Measurements from ENCODE around the gene SLC9A3. TPM values are rescaled to one million over a fixed set of nuclear protein-coding genes. Genes with fewer than 3 reads are reported as not detected.

SLC9A3 gene
- polyA plus RNA-seq, 1 of the 3 experiments (the other 2 are of a cell fraction) = 1.9 TPM

DNA sequence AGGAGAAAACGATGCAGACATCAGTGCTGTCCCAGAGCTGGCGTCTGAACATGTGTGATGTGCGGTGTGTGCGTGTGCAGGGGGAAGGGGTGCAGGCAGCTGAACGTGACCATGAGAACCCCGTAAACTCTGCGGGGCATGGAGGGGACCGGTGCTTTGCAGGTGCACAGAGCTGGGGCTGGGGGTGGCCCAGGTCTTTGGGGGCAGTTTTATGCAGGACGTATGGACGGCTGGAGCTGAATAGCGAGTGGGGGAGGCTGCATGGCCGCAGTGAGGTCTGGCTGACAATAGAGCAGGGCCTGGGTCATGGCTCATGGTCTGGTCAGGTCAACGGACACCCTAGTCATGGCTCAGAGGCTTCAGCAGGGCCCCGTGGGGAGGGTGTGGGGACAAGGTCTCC, 84.6 kb downstream of the SLC9A3 start:
- DNase-seq = no peak
- H3K4me1 ChIP-seq (ENCODE audit: control insufficient read depth in 1 of 2, insufficient read depth in 2 of 2, low read depth in 1 of 2, low read length in 1 of 2) = peaks cover 0 to 24% of the 10 kb centered on the region in 2 experiments; a peak in 1 of 4 replicates
- no peak for TF ChIP-seq RXRA (IDR thresholded peaks at IDR 0.05; ENCODE audit: borderline replicate concordance, low read depth)
- WGBS (ENCODE audit: low lambda C conversion rate) = 84% methylated on average over 12 of the region's 14 CpGs
- no peak overlapping the region for H3K27ac ChIP-seq (ENCODE audit: low read depth in 2 of 2, low read length in 1 of 2)
- H3K9me3 ChIP-seq = no peaks in the 10 kb centered on the region
- POLR2A ChIA-PET = no interaction called here
- H2AFZ ChIP-seq (ENCODE audit: low read depth) = no peak overlapping the region
- no peak overlapping the region for H3K4me3 ChIP-seq (ENCODE audit: low read depth in 2 of 2, low read length in 1 of 2)
- peaks cover 21% of the 10 kb centered on the region for H3K79me2 ChIP-seq (ENCODE audit: insufficient read depth)
- no peaks in the 10 kb centered on the region for H3F3A ChIP-seq (replicated peaks; ENCODE audit: insufficient read depth)
- no peak overlapping the region for H3K9ac ChIP-seq
- no peak overlapping the region for H3K4me2 ChIP-seq
- CTCF ChIA-PET = interaction anchor here (0.9 to 1.4 kb wide), 2 partner anchors 123 to 251 kb away, joined by 4 read pairs; no protein-coding TSS in a partner anchor
- H3K27me3 ChIP-seq (ENCODE audit: insufficient read depth) = no peaks in the 10 kb centered on the region
- H4K20me1 ChIP-seq (ENCODE audit: insufficient read depth) = no peaks in the 10 kb centered on the region
- no peaks in the 10 kb centered on the region for H3K9me2 ChIP-seq
- no peaks in the 10 kb centered on the region for H3K36me3 ChIP-seq (replicated peaks in 1 of 2; ENCODE audit: control insufficient read depth in 1 of 2, insufficient read depth in 2 of 2, low read length in 1 of 2)

DNA sequence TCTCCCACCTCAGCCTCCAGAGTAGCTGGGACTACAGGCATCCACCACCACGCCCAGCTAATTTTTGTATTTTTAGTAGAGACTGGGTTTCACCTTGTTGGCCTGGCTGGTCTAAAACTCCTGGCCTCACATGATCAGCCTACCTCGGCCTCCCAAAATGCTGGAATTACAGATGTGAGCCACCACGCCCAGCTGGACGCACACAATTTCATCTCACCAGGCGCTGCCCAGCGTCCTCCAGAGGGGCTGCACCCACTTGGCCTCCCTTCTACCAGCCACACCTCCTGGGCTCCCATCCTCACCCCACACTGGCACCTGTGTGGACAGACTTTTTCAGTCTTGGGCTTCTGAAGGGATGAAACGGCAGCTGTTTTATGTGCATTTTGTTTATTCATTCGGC, 85.1 kb downstream of the SLC9A3 start:
- Histone ChIP-seq H3K4me1 (ENCODE audit: control insufficient read depth in 1 of 2, insufficient read depth in 2 of 2, low read depth in 1 of 2, low read length in 1 of 2) (peaks cover 0 to 19% of the 10 kb centered on the region in 2 experiments; a peak in 1 of 4 replicates), H3F3A (replicated peaks; ENCODE audit: insufficient read depth) (no peaks in the 10 kb centered on the region), H3K36me3 (replicated peaks in 1 of 2; ENCODE audit: control insufficient read depth in 1 of 2, insufficient read depth in 2 of 2, low read length in 1 of 2) (no peaks in the 10 kb centered on the region), H3K79me2 (ENCODE audit: insufficient read depth) (peaks cover 17% of the 10 kb centered on the region), H4K20me1 (ENCODE audit: insufficient read depth) (no peaks in the 10 kb centered on the region), H3K9ac (no peak overlapping the region), H3K27ac (ENCODE audit: low read depth in 2 of 2, low read length in 1 of 2) (no peak overlapping the region), H3K4me3 (ENCODE audit: low read depth in 2 of 2, low read length in 1 of 2) (no peak overlapping the region), H3K27me3 (ENCODE audit: insufficient read depth) (no peaks in the 10 kb centered on the region), H3K4me2 (no peak overlapping the region), H3K9me2 (no peaks in the 10 kb centered on the region), H3K9me3 (no peaks in the 10 kb centered on the region), H2AFZ (ENCODE audit: low read depth) (no peak overlapping the region)
- POLR2A ChIA-PET = no interaction called here
- TF ChIP-seq YY1 (IDR thresholded peaks at IDR 0.05; ENCODE audit: low read depth) (no peak), NRF1 (IDR thresholded peaks at IDR 0.05; ENCODE audit: low read depth, low read length) (no peak), MXI1 (IDR thresholded peaks at IDR 0.05; ENCODE audit: low read depth, low read length) (no peak), FOSL2 (IDR thresholded peaks at IDR 0.05; ENCODE audit: borderline replicate concordance, low read depth) (no peak), TAF1 (IDR thresholded peaks at IDR 0.05; ENCODE audit: borderline replicate concordance, low read depth, low read length) (no peak), TCF12 (IDR thresholded peaks at IDR 0.05) (no peak), CHD2 (IDR thresholded peaks at IDR 0.05; ENCODE audit: low read length, partially characterized antibody) (no peak)
- TF ChIP-seq, protein P1, sequence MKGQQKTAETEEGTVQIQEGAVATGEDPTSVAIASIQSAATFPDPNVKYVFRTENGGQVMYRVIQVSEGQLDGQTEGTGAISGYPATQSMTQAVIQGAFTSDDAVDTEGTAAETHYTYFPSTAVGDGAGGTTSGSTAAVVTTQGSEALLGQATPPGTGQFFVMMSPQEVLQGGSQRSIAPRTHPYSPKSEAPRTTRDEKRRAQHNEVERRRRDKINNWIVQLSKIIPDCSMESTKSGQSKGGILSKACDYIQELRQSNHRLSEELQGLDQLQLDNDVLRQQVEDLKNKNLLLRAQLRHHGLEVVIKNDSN (IDR thresholded peaks at IDR 0.05; ENCODE audit: borderline replicate concordance, low read depth) = no peak
- TF ChIP-seq, protein P2, sequence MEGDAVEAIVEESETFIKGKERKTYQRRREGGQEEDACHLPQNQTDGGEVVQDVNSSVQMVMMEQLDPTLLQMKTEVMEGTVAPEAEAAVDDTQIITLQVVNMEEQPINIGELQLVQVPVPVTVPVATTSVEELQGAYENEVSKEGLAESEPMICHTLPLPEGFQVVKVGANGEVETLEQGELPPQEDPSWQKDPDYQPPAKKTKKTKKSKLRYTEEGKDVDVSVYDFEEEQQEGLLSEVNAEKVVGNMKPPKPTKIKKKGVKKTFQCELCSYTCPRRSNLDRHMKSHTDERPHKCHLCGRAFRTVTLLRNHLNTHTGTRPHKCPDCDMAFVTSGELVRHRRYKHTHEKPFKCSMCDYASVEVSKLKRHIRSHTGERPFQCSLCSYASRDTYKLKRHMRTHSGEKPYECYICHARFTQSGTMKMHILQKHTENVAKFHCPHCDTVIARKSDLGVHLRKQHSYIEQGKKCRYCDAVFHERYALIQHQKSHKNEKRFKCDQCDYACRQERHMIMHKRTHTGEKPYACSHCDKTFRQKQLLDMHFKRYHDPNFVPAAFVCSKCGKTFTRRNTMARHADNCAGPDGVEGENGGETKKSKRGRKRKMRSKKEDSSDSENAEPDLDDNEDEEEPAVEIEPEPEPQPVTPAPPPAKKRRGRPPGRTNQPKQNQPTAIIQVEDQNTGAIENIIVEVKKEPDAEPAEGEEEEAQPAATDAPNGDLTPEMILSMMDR (IDR thresholded peaks at IDR 0.05) = no peak
- TF ChIP-seq, protein P3, sequence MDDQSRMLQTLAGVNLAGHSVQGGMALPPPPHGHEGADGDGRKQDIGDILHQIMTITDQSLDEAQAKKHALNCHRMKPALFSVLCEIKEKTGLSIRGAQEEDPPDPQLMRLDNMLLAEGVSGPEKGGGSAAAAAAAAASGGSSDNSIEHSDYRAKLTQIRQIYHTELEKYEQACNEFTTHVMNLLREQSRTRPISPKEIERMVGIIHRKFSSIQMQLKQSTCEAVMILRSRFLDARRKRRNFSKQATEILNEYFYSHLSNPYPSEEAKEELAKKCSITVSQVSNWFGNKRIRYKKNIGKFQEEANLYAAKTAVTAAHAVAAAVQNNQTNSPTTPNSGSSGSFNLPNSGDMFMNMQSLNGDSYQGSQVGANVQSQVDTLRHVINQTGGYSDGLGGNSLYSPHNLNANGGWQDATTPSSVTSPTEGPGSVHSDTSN (IDR thresholded peaks at IDR 0.05) = no peak
- DNase-seq = no peak
- WGBS (ENCODE audit: low lambda C conversion rate) = 89% methylated on average over 6 of the region's 8 CpGs
- CTCF ChIA-PET = interaction anchor here (0.9 to 1.4 kb wide), 2 partner anchors 122 to 251 kb away, joined by 4 read pairs; no protein-coding TSS in a partner anchor
